ENCODE data around the gene TXNL4A. TPM values are rescaled to one million over a fixed set of nuclear protein-coding genes. Genes with fewer than 3 reads are reported as not detected.

The TXNL4A gene
- total RNA-seq, 2 donors from 2014 or later: 117 to 138 TPM

DNA sequence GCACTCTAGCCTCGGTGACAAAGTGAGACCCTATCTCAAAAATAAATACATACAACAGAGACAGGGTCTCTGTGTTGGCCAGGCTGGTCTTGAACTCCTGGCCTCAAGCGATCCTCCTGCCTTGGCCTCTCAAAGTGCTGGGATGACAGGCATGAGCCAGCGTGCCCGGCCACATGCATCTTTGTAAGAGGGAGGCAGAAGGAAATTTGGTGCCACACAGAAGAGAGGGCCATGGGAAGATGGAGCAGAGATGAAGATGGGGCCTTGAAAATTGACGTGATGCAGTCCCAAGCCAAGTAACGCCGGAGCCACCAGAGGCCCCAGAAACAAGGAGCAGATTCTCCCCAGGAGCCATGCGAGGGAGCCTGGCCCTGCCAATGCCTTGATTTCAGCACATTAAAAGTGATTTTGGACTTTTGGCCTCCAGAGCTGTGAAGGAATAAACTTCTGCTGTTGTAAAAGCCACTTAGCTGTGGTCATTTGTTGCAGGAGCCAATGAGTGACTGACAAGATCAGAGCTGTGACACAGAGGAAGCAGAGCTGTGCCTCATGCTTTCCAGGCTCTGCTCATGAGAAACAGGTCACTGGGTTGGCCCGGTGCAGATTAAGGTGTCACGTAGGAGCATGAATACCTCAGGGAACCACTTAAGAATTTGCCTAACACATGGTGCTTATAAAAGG is 34.3 kb downstream of the TXNL4A start:
- Histone ChIP-seq H3K27me3 (ENCODE audit: control insufficient read depth, insufficient read depth, low read length, poor library complexity, severe bottlenecking) (peaks cover 15% of the 10 kb centered on the region), H3K4me3 (ENCODE audit: low read length) (no peak overlapping the region), H3K4me1 (ENCODE audit: control insufficient read depth, insufficient read depth, low read length) (no peaks in the 10 kb centered on the region), H3K9me3 (ENCODE audit: control insufficient read depth, low read length) (no peaks in the 10 kb centered on the region), H3K36me3 (ENCODE audit: control insufficient read depth, insufficient read depth, low read length) (peaks cover 2% of the 10 kb centered on the region), H3K27ac (ENCODE audit: low read depth, low read length) (no peak overlapping the region), H3K9ac (ENCODE audit: extremely low read depth, low read length, poor library complexity, severe bottlenecking) (no peak overlapping the region)
- Mint-ChIP-seq H3K9me3 (no peaks in the 10 kb centered on the region), H3K4me1 (peaks cover 3% of the 10 kb centered on the region), H3K27me3 (ENCODE audit: insufficient read depth) (peaks cover 81% of the 10 kb centered on the region), H3K27ac (no peak overlapping the region), H3K4me3 (no peak overlapping the region), H3K36me3 (ENCODE audit: low read depth) (peaks cover 6% of the 10 kb centered on the region)
- TF ChIP-seq CTCF (conservative IDR thresholded peaks at IDR 0.05): no peak
- peak; percentile 57 for DNase-seq
- 90 to 91% methylated on average over 9 to 10 of the region's 10 CpGs for WGBS, 2 experiments (ENCODE audit: insufficient coverage in 1 of 2, insufficient read length in 1 of 2)

GRCh38 chr18:79952996-79953559 is 35.3 kb downstream of the TXNL4A start:
- no peak for TF ChIP-seq CTCF (conservative IDR thresholded peaks at IDR 0.05)
- no peak overlapping the region for H3K27ac Mint-ChIP-seq
- Histone ChIP-seq H3K9me3 (ENCODE audit: control insufficient read depth, low read length) (no peaks in the 10 kb centered on the region), H3K9ac (ENCODE audit: extremely low read depth, low read length, poor library complexity, severe bottlenecking) (no peak overlapping the region), H3K4me3 (ENCODE audit: low read length) (no peak overlapping the region), H3K36me3 (ENCODE audit: control insufficient read depth, insufficient read depth, low read length) (peaks cover 10% of the 10 kb centered on the region), H3K27me3 (ENCODE audit: control insufficient read depth, insufficient read depth, low read length, poor library complexity, severe bottlenecking) (peaks cover 15% of the 10 kb centered on the region), H3K27ac (ENCODE audit: low read depth, low read length) (no peak overlapping the region), H3K4me1 (ENCODE audit: control insufficient read depth, insufficient read depth, low read length) (no peaks in the 10 kb centered on the region)
- peaks cover 78% of the 10 kb centered on the region for H3K27me3 Mint-ChIP-seq (ENCODE audit: insufficient read depth)
- H3K4me3 Mint-ChIP-seq: peak overlapping the region; percentile 33
- 41 to 54% methylated on average over 16 to 24 of the region's 24 CpGs for WGBS, 2 experiments (ENCODE audit: insufficient coverage in 1 of 2, insufficient read length in 1 of 2)
- no peaks in the 10 kb centered on the region for H3K9me3 Mint-ChIP-seq
- H3K36me3 Mint-ChIP-seq (ENCODE audit: low read depth): peaks cover 16% of the 10 kb centered on the region
- peaks cover 3% of the 10 kb centered on the region for H3K4me1 Mint-ChIP-seq
- DNase-seq: peak; percentile 82

GRCh38 chr18:79952456-79952995 is 35.8 kb downstream of the TXNL4A start:
- H3K4me3 Mint-ChIP-seq: peak overlapping the region; percentile 62

More at GRCh38 chr18:79952456-79952995, 35.8 kb downstream of the TXNL4A start:
- Mint-ChIP-seq H3K27me3 (ENCODE audit: insufficient read depth) (peaks cover 78% of the 10 kb centered on the region), H3K36me3 (ENCODE audit: low read depth) (peaks cover 19% of the 10 kb centered on the region), H3K4me1 (peaks cover 3% of the 10 kb centered on the region), H3K9me3 (no peaks in the 10 kb centered on the region), H3K27ac (no peak overlapping the region)
- H3K27me3 ChIP-seq (ENCODE audit: control insufficient read depth, insufficient read depth, low read length, poor library complexity, severe bottlenecking): peaks cover 15% of the 10 kb centered on the region
- H3K9ac ChIP-seq (ENCODE audit: extremely low read depth, low read length, poor library complexity, severe bottlenecking): no peak overlapping the region
- peaks cover 11% of the 10 kb centered on the region for H3K36me3 ChIP-seq (ENCODE audit: control insufficient read depth, insufficient read depth, low read length)
- no peak for TF ChIP-seq CTCF (conservative IDR thresholded peaks at IDR 0.05)
- DNase-seq: no peak
- H3K9me3 ChIP-seq (ENCODE audit: control insufficient read depth, low read length): no peaks in the 10 kb centered on the region
- WGBS, 2 experiments (ENCODE audit: insufficient coverage in 1 of 2, insufficient read length in 1 of 2): 11 to 40% methylated on average over 1 to 25 of the region's 43 CpGs
- H3K4me3 ChIP-seq (ENCODE audit: low read length): peak overlapping the region; percentile 73
- H3K27ac ChIP-seq (ENCODE audit: low read depth, low read length): no peak overlapping the region
- no peaks in the 10 kb centered on the region for H3K4me1 ChIP-seq (ENCODE audit: control insufficient read depth, insufficient read depth, low read length)
